PC-3 (cell line): ENCODE data around the gene CD248.

ENCODE experiments used
- EZH2 ChIP-seq: fragments of 300-600 bp; sonication (generic); IDR thresholded peaks from one replicate; pipeline ENCODE4 v1.6.1; 2017; ENCODE audit warnings: antibody characterized with exemption, mild to moderate bottlenecking, low read length; ENCODE audit not compliant: unreplicated experiment
- TF ChIP-seq, protein P1 (sequence below): fragments of 300-600 bp; sonication (generic); conservative IDR thresholded peaks from 2 replicates; pipeline ENCODE4 v1.5.1; 2017; ENCODE audit warnings: antibody characterized with exemption, low read depth, mild to moderate bottlenecking, low read length

DNA sequence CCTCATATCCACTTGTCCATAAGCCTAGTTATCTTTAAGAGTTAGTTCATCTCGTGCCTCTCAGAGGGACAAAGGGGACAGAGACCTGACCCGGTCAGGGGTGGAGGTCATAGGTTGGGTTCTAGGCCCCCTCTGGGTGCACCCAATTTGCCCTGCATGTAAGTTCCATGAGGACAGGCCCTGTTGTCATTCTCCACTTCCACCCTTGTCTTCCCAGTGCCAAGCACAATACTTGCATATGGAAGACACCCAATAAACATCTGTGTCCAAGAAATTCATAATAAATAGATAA lies 26.6 kb downstream of the CD248 start:
- TF ChIP-seq, protein P1, sequence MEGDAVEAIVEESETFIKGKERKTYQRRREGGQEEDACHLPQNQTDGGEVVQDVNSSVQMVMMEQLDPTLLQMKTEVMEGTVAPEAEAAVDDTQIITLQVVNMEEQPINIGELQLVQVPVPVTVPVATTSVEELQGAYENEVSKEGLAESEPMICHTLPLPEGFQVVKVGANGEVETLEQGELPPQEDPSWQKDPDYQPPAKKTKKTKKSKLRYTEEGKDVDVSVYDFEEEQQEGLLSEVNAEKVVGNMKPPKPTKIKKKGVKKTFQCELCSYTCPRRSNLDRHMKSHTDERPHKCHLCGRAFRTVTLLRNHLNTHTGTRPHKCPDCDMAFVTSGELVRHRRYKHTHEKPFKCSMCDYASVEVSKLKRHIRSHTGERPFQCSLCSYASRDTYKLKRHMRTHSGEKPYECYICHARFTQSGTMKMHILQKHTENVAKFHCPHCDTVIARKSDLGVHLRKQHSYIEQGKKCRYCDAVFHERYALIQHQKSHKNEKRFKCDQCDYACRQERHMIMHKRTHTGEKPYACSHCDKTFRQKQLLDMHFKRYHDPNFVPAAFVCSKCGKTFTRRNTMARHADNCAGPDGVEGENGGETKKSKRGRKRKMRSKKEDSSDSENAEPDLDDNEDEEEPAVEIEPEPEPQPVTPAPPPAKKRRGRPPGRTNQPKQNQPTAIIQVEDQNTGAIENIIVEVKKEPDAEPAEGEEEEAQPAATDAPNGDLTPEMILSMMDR = no peak
- no peak for TF ChIP-seq EZH2
